ENCODE results near the gene MC2R. TPM values are rescaled to one million over a fixed set of nuclear protein-coding genes. Genes with fewer than 3 reads are reported as not detected.

MC2R gene
- total RNA-seq, 1 experiment from 2014 or later: not detected

Other genes with a start within 250 kb of the MC2R start
- gene FAM210A, start 189.0 kb downstream of the MC2R start, total RNA-seq (2014; rRNA removed; shearing (Covaris generic)): 47.2 and 51.1 TPM in 2 replicates
- 28.4 and 35.1 TPM in 2 replicates for gene RNMT, start 188.9 kb downstream of the MC2R start, total RNA-seq (2014; rRNA removed; shearing (Covaris generic))
- gene MC5R, start 91.4 kb downstream of the MC2R start, total RNA-seq (2014; rRNA removed; shearing (Covaris generic)): not detected in 2 replicates
- gene ZNF519, start 216.9 kb upstream of the MC2R start, total RNA-seq (2014; rRNA removed; shearing (Covaris generic)): 2.9 and 6.3 TPM in 2 replicates